ENCODE measurements around the gene POLH. TPM values are rescaled to one million over a fixed set of nuclear protein-coding genes. Genes with fewer than 3 reads are reported as not detected.
A peak's percentile ranks its signal among the peaks of the same experiment; 100 is the strongest.

POLH gene
- total and polyA plus RNA-seq, 9 of the 15 experiments (the other 6 are each of a cell fraction or from before 2014, with no cell fraction given) = 5.8 to 31.6 (median 20.6) TPM

GRCh38 chr6:43625393-43625992, 49.5 kb downstream of the POLH start (continued):
- TF ChIP-seq ZNF639 (CRISPR knock-in tag; conservative IDR thresholded peaks at IDR 0.05 in 1 of 2, IDR thresholded peaks at IDR 0.05 in 1 of 2) (no peak), ZNF121 (CRISPR knock-in tag; conservative IDR thresholded peaks at IDR 0.05) (no peak), KLF16 (IDR thresholded peaks at IDR 0.05) (no peak), MAZ (CRISPR knock-in tag; conservative IDR thresholded peaks at IDR 0.05 in 1 of 2, IDR thresholded peaks at IDR 0.05 in 1 of 2) (peak; percentile 12 to 14; a peak in 1 of 4 replicates), PHTF2 (CRISPR knock-in tag; IDR thresholded peaks at IDR 0.05) (no peak), POLR2B (IDR thresholded peaks at IDR 0.05; ENCODE audit: low read depth, partially characterized antibody) (peak; percentile 11), ELF4 (CRISPR knock-in tag; IDR thresholded peaks at IDR 0.05) (peak; percentile 62; the same call in 1 of the 2 replicates), PTRF (tag; IDR thresholded peaks at IDR 0.05) (no peak), CC2D1A (IDR thresholded peaks at IDR 0.05) (no peak), WHSC1 (IDR thresholded peaks at IDR 0.05; ENCODE audit: low read length) (peak; percentile 85), SRSF1 (IDR thresholded peaks at IDR 0.05; ENCODE audit: low read depth, low read length) (no peak), BACH1 (tag; IDR thresholded peaks at IDR 0.05) (no peak), ZNF444 (CRISPR knock-in tag; IDR thresholded peaks at IDR 0.05) (no peak), HDAC6 (IDR thresholded peaks at IDR 0.05; ENCODE audit: low read depth, low read length) (no peak), TBP (optimal IDR thresholded peaks at IDR 0.05; ENCODE audit: low read depth, low read length) (no peak), POLR3G (IDR thresholded peaks at IDR 0.05; ENCODE audit: extremely low read depth, insufficient read length, insufficient replicate concordance) (no peak), ZBTB26 (CRISPR knock-in tag; IDR thresholded peaks at IDR 0.05) (0 out of 2 replicates have a peak, but pooled peaks have one; percentile 76), CBX1 (IDR thresholded peaks at IDR 0.05; ENCODE audit: low read depth) (no peak)
- TF ChIP-seq, protein P1, sequence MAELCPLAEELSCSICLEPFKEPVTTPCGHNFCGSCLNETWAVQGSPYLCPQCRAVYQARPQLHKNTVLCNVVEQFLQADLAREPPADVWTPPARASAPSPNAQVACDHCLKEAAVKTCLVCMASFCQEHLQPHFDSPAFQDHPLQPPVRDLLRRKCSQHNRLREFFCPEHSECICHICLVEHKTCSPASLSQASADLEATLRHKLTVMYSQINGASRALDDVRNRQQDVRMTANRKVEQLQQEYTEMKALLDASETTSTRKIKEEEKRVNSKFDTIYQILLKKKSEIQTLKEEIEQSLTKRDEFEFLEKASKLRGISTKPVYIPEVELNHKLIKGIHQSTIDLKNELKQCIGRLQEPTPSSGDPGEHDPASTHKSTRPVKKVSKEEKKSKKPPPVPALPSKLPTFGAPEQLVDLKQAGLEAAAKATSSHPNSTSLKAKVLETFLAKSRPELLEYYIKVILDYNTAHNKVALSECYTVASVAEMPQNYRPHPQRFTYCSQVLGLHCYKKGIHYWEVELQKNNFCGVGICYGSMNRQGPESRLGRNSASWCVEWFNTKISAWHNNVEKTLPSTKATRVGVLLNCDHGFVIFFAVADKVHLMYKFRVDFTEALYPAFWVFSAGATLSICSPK (IDR thresholded peaks at IDR 0.05; ENCODE audit: borderline replicate concordance) = no peak
